ENCODE results near the gene TBKBP1.
A peak's percentile ranks its signal among the peaks of the same experiment; 100 is the strongest.
"Not testable (repeated sequence)": the region's sequence is repeated elsewhere in the genome, so short reads cannot be mapped to it uniquely, and the experiment has no call there.

The TBKBP1 gene

GRCh38 chr17:47682138-47682537 is 11.8 kb upstream of the TBKBP1 start:
- no peak for DNase-seq

- not testable (repeated sequence) for DNase-seq
Observed at GRCh38 chr17:47682727-47683126, 11.2 kb upstream of the TBKBP1 start.

- no peak for DNase-seq
Observed at GRCh38 chr17:47684025-47684424, 9.9 kb upstream of the TBKBP1 start.

GRCh38 chr17:47684535-47685193 is 9.3 kb upstream of the TBKBP1 start:
- no peak for DNase-seq

GRCh38 chr17:47685556-47686275 is 8.2 kb upstream of the TBKBP1 start:
- no peak for DNase-seq

- no peak for DNase-seq
Observed at GRCh38 chr17:47686276-47686635, 7.7 kb upstream of the TBKBP1 start.

- DNase-seq, result no peak
Observed at GRCh38 chr17:47686664-47687327, 7.2 kb upstream of the TBKBP1 start.

GRCh38 chr17:47687328-47687690 is 6.7 kb upstream of the TBKBP1 start:
- DNase-seq, result no peak

- DNase-seq, result peak in 2 of 3 donors; percentile 38 to 64
Observed at GRCh38 chr17:47687748-47688147, 6.2 kb upstream of the TBKBP1 start.

GRCh38 chr17:47690121-47690520 is 3.8 kb upstream of the TBKBP1 start:
- peak; percentile 83 to 86 (median 85) for DNase-seq

GRCh38 chr17:47692137-47692894 is 1.6 kb upstream of the TBKBP1 start:
- DNase-seq, result no peak

GRCh38 chr17:47692895-47693730 is 848 bp upstream of the TBKBP1 start:
- DNase-seq, result no peak

GRCh38 chr17:47694581-47695428 is 844 bp downstream of the TBKBP1 start:
- peak; percentile 80 to 88 (median 86) for DNase-seq

GRCh38 chr17:47695429-47696376 is 1.7 kb downstream of the TBKBP1 start:
- DNase-seq, result peak; percentile 82 to 93 (median 92)

- no peak for DNase-seq
Observed at GRCh38 chr17:47696717-47697642, 3.0 kb downstream of the TBKBP1 start.

GRCh38 chr17:47697906-47698711 is 4.1 kb downstream of the TBKBP1 start:
- no peak for DNase-seq

- peak; percentile 56 to 78 (median 75) for DNase-seq
Observed at GRCh38 chr17:47698749-47699535, 5.0 kb downstream of the TBKBP1 start.

GRCh38 chr17:47699536-47699840 is 5.5 kb downstream of the TBKBP1 start:
- DNase-seq, result no peak
